AG08395 (cell line): Measurements from ENCODE around the gene LRCH3.

Experiments used
- DNase-seq: peaks from one replicate; pipeline ENCODE4 v3.0.0; 2012; ENCODE audit warnings: mixed read lengths, low spot score

LRCH3 gene

GRCh38 chr3:197791113-197791891, at the start of gene LRCH3:
Gene LRCH3, plus strand, starts transcription at chr3:197791254. Its CDS starts 25 bp downstream, at chr3:197791279.
- DNase-seq = peak; percentile 98

GRCh38 chr3:197742787-197743186, 48.3 kb upstream of the LRCH3 start:
- no peak for DNase-seq

- DNase-seq = no peak
Measured at GRCh38 chr3:197746209-197746608, 44.8 kb upstream of the LRCH3 start.

GRCh38 chr3:197746801-197747237, 44.2 kb upstream of the LRCH3 start:
- DNase-seq = no peak

GRCh38 chr3:197748597-197749314, 42.3 kb upstream of the LRCH3 start:
- peak; percentile 62 for DNase-seq

GRCh38 chr3:197749315-197749600, 41.8 kb upstream of the LRCH3 start:
- peak; percentile 40 for DNase-seq

- DNase-seq = peak; percentile 96
Measured at GRCh38 chr3:197749601-197750395, 41.3 kb upstream of the LRCH3 start, which contains the start of gene FYTTD1. Gene FYTTD1, plus strand, starts transcription at chr3:197749883. Its CDS starts 89 bp downstream, at chr3:197749972.

GRCh38 chr3:197750396-197750831, 40.6 kb upstream of the LRCH3 start:
- peak; percentile 72 for DNase-seq

- DNase-seq = peak; percentile 5
Measured at GRCh38 chr3:197750858-197751737, 40.0 kb upstream of the LRCH3 start.

GRCh38 chr3:197752107-197752506, 38.9 kb upstream of the LRCH3 start:
- DNase-seq = no peak

GRCh38 chr3:197753263-197753662, 37.8 kb upstream of the LRCH3 start:
- no peak for DNase-seq

GRCh38 chr3:197756704-197757103, 34.4 kb upstream of the LRCH3 start:
- no peak for DNase-seq

- DNase-seq = no peak
Measured at GRCh38 chr3:197758512-197758911, 32.5 kb upstream of the LRCH3 start.

GRCh38 chr3:197761784-197762183, 29.3 kb upstream of the LRCH3 start:
- no peak for DNase-seq

GRCh38 chr3:197775317-197775716, 15.7 kb upstream of the LRCH3 start:
- no peak for DNase-seq

GRCh38 chr3:197782230-197782629, 8.8 kb upstream of the LRCH3 start:
- no peak for DNase-seq

- DNase-seq = no peak
Measured at GRCh38 chr3:197784019-197784585, 7.0 kb upstream of the LRCH3 start.

GRCh38 chr3:197787412-197787811, 3.6 kb upstream of the LRCH3 start:
- no peak for DNase-seq

GRCh38 chr3:197789309-197789708, 1.7 kb upstream of the LRCH3 start:
- DNase-seq = no peak

- no peak for DNase-seq
Measured at GRCh38 chr3:197790033-197790432, 1.0 kb upstream of the LRCH3 start.
